SK-N-SH treated with all-trans-retinoic acid at 6 μM for 48 hours (cell line): ENCODE results near the gene MYEOV.

Experiments
- BACH2 ChIP-seq: fragments of 250-450 bp; sonication (Bioruptor Pico); IDR thresholded peaks from 2 replicates; pipeline ENCODE4 v1.9.0; 2021; ENCODE audit warnings: mild to moderate bottlenecking, borderline replicate concordance
- GLIS3 ChIP-seq: fragments of 250-450 bp; sonication (Bioruptor Pico); IDR thresholded peaks from 2 replicates; pipeline ENCODE4 v1.5.0; 2020; ENCODE audit warnings: mild to moderate bottlenecking, moderate library complexity
- ISL1 ChIP-seq: fragments of 250-450 bp; sonication (Bioruptor Pico); IDR thresholded peaks from 2 replicates; pipeline ENCODE4 v2.1.2; 2022; ENCODE audit warnings: mild to moderate bottlenecking, moderate library complexity
- TOX ChIP-seq: fragments of 250-450 bp; sonication (Bioruptor Pico); IDR thresholded peaks from 2 replicates; pipeline ENCODE4 v1.8.0; 2021; ENCODE audit warnings: mild to moderate bottlenecking, moderate library complexity, borderline replicate concordance
- ZFP30 ChIP-seq: fragments of 450-650 bp; formaldehyde crosslinking; IDR thresholded peaks from 2 replicates; pipeline ENCODE4 v1.5.0; 2022; ENCODE audit warnings: mild to moderate bottlenecking, moderate library complexity
- ZNF70 ChIP-seq: fragments of 450-650 bp; formaldehyde crosslinking; IDR thresholded peaks from 2 replicates; pipeline ENCODE4 v1.5.0; 2020; ENCODE audit warnings: mild to moderate bottlenecking, moderate library complexity
- TF ChIP-seq, protein P1 (sequence below): fragments of 250-450 bp; sonication (Bioruptor Pico); IDR thresholded peaks from 2 replicates; pipeline ENCODE4 v1.5.1; 2020; ENCODE audit warnings: low read depth, mild to moderate bottlenecking, moderate library complexity
- TF ChIP-seq, protein P2 (sequence below): fragments of 250-450 bp; sonication (Bioruptor Pico); IDR thresholded peaks from 2 replicates; pipeline ENCODE4 v1.8.0; 2021; ENCODE audit warnings: low read depth, mild to moderate bottlenecking, moderate library complexity, borderline replicate concordance
- TF ChIP-seq, protein P3 (sequence below): fragments of 250-450 bp; sonication (Bioruptor Pico); IDR thresholded peaks from 2 replicates; pipeline ENCODE4 v1.8.0; 2020; ENCODE audit warnings: mild to moderate bottlenecking, moderate library complexity, borderline replicate concordance

DNA sequence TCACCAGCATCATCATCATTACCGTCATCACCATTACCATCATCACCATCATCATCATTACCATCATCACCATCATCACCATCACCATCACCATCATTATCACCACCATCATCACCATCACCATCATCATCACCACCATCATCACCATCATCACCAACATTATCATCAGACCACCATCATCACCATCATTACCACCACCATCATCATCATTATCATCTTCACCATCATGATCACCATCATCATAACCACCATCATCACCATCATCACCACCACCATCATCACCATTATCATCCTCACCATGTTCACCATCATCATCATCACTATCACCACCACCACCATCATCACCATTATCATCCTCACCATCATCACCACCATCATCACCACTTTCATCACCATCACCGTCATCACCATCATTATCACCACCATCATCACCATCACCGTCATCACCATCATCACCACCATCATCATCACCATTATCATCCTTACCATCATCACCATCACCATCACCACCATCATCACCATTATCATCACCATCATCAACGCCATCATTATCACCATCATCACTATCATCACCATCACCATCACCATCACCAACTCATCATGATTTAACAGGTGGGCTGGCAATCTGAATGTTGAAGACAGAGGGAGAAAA is 2.4 kb upstream of the MYEOV start:
- TF ChIP-seq TOX (CRISPR knock-in tag) (no peak), BACH2 (CRISPR knock-in tag) (no peak), ZFP30 (no peak), GLIS3 (CRISPR knock-in tag) (no peak), ZNF70 (CRISPR knock-in tag) (no peak), ISL1 (CRISPR knock-in tag) (no peak)
- TF ChIP-seq, protein P1, sequence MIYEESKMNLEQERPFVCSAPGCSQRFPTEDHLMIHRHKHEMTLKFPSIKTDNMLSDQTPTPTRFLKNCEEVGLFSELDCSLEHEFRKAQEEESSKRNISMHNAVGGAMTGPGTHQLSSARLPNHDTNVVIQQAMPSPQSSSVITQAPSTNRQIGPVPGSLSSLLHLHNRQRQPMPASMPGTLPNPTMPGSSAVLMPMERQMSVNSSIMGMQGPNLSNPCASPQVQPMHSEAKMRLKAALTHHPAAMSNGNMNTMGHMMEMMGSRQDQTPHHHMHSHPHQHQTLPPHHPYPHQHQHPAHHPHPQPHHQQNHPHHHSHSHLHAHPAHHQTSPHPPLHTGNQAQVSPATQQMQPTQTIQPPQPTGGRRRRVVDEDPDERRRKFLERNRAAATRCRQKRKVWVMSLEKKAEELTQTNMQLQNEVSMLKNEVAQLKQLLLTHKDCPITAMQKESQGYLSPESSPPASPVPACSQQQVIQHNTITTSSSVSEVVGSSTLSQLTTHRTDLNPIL = no peak
- TF ChIP-seq, protein P2, sequence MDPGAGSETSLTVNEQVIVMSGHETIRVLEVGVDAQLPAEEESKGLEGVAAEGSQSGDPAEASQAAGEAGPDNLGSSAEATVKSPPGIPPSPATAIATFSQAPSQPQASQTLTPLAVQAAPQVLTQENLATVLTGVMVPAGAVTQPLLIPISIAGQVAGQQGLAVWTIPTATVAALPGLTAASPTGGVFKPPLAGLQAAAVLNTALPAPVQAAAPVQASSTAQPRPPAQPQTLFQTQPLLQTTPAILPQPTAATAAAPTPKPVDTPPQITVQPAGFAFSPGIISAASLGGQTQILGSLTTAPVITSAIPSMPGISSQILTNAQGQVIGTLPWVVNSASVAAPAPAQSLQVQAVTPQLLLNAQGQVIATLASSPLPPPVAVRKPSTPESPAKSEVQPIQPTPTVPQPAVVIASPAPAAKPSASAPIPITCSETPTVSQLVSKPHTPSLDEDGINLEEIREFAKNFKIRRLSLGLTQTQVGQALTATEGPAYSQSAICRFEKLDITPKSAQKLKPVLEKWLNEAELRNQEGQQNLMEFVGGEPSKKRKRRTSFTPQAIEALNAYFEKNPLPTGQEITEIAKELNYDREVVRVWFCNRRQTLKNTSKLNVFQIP (CRISPR knock-in tag) = no peak
- TF ChIP-seq, protein P3, sequence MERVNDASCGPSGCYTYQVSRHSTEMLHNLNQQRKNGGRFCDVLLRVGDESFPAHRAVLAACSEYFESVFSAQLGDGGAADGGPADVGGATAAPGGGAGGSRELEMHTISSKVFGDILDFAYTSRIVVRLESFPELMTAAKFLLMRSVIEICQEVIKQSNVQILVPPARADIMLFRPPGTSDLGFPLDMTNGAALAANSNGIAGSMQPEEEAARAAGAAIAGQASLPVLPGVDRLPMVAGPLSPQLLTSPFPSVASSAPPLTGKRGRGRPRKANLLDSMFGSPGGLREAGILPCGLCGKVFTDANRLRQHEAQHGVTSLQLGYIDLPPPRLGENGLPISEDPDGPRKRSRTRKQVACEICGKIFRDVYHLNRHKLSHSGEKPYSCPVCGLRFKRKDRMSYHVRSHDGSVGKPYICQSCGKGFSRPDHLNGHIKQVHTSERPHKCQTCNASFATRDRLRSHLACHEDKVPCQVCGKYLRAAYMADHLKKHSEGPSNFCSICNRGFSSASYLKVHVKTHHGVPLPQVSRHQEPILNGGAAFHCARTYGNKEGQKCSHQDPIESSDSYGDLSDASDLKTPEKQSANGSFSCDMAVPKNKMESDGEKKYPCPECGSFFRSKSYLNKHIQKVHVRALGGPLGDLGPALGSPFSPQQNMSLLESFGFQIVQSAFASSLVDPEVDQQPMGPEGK (CRISPR knock-in tag) = no peak
